Measurements from ENCODE around the gene GGCT.
"Not testable (repeated sequence)": the region's sequence is repeated elsewhere in the genome, so short reads cannot be mapped to it uniquely, and the experiment has no call there.

Gene GGCT

DNA sequence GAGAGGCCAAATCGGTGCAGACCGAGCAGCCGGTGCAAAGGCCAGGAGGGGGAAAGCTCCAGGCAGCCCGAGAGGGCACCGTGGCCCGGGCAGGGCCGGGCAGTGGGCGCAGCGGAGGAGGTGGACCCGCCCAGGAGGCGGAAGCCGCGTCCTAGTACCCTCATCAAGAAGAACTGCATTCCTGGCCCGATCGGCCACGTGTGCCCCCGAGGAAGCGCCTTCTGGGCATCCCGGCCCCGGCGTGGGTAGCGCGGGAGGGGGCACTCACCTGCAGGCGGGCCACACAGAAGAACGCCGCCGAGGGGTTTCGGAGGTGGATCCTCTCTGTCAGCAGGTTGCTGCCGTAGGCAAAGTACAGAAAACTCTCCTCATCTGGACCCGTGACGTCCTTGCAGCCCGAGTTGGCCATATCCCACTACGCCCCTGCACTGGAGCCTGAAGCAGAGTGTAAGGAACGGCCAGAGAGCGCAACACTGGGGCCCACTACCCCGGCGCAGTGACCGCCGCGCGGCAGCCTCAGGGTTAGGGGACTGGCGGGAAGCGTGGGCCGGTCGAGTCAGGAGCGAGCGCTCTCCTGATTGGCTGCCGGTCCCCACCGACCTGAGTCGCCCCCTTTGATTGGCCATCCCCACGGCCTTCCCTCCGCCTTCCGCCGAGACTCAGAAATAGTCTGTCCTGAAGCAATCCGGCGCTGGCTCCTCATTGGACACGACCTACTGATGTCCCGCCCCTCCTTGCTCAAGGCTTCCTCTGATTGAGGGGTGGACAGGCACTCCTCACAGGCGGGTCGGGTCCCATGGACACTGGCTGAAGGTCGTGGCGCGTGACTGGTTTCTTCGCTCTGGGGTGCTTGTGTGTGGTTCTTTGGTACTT lies at the start of gene GGCT:
TSS of gene GGCT (minus strand) at position 529 of the 873 bp plus-strand sequence. CDS start at position 409, 120 bp downstream.
- peak; percentile 100 for DNase-seq (ENCODE audit: low spot score)

DNA sequence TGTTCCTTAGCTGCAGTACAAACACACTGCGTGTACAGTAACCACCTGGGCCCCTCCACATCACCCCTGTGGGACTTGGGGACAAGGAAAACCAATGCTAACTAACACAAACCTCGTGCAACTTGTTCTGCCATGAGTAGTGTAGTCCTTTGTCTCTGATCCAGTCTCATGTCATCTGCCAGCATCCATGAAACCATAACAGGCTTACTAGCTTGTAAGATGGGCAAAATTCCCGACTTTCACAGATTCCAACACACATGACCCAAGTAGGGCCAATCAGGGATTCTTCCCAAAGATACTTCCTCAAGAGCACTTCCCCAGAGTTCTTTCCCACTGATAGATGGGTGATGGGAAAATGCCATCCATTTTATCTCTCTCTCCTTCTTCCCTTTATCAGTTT lies 48.9 kb upstream of the GGCT start:
- peak; percentile 42 for DNase-seq (ENCODE audit: low spot score)

- DNase-seq (ENCODE audit: low spot score): peak; percentile 76
These were observed 48.5 kb upstream of the GGCT start for GRCh38 chr7:30553141-30553540.

DNA sequence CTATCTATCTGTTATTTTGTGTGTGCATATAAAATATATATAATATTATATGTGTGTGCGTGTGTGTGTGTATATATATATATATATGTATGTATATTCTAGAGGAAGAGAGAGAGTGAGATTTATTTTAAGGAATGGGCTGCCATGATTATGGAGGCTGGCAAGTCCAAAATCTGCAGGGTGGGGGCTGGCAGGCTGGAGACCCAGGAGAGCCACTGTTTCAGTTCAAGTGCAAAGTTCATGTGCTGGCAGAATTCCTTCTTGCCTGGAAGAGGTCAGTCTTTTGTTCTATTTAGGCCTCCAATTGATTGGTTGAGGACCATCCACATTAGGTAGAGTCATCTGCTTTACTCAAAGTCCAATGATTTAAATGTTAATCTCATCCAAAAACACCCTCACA lies 47.7 kb upstream of the GGCT start:
- DNase-seq (ENCODE audit: low spot score): no peak

DNA sequence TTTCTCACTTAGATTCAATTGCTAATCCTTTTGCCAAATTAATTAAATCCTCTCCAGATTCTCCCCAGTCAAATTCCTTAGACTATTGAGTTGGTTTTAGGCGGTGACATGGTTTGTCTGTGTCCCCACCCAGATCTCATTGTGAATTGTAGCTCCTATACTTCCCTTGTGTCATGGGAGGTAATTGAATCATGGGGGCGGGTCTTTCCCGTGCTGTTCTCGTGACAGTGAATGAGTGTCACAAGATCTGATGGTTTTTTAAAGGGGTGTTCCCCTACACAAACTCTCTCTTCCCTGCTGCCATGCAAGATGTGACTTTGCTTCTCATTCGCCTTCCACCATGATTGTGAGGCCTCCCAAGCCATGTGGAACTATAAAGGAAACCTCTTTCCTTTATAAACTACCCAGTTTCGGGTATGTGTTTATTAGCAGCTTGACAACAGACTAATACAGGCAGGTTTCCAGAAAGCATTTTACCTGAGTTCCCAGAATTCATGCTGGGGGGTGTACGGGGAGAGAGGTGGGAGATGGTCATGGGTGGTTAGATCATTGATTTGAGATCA lies 45.4 kb upstream of the GGCT start:
- DNase-seq (ENCODE audit: low spot score): no peak

DNA sequence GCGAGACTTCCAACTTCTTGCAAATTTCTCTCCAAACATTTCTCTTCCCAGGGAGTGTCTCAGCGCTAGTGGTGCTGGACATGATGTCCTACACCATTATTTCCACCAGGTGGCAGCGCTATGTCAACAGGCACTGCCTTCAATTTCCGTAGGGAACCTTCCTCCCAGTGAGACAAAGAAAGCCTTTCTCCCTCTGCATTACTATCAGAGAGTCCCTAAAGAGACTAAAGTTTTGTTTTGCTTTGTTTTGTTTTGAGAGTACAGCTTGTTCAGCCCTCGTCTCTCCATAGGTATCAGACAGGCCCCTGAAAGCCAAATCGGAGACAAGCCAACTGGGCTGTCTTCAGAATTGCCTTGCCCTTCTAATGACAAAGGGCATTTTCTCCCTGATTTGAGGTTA lies 44.2 kb upstream of the GGCT start:
- peak; percentile 91 for DNase-seq (ENCODE audit: low spot score)

GRCh38 chr7:30546596-30546995 lies 42.0 kb upstream of the GGCT start:
- DNase-seq (ENCODE audit: low spot score): no peak

DNA sequence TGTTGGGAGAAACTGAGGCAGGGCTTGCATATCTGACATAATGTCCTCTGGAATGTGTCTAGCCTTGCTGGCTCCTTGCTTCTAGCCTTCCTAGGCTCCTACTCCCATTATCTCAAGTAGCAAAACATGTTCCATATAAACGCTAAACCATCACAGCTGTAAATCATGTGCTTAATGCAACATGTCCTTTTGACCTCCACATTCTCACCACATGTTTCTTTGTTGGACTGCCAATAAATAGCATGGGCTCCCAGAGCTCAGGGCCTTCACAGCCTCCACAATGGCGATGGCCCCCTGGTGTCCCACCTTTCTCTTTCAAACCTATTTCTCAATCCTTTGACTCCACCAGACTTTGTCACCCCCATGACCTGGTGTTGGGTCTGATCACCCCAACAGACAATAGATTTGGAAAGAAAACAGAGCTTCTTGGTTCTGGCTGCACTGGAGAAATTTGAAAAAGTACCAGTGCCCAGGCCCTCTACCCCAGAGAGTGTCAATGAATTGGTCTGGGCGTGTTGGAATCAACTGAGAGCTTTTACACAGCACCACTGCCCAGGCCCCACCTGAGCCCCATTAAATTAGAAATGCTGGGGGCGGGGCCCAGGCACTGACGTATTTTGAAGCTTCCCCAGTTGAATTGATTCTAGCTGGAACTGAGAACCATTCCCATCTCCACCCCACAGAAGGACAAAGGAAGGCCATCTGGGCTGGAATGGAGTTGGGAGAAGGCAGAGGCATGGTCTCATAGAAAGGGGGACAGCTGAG lies 41.3 kb upstream of the GGCT start:
- no peak for DNase-seq (ENCODE audit: low spot score)

DNA sequence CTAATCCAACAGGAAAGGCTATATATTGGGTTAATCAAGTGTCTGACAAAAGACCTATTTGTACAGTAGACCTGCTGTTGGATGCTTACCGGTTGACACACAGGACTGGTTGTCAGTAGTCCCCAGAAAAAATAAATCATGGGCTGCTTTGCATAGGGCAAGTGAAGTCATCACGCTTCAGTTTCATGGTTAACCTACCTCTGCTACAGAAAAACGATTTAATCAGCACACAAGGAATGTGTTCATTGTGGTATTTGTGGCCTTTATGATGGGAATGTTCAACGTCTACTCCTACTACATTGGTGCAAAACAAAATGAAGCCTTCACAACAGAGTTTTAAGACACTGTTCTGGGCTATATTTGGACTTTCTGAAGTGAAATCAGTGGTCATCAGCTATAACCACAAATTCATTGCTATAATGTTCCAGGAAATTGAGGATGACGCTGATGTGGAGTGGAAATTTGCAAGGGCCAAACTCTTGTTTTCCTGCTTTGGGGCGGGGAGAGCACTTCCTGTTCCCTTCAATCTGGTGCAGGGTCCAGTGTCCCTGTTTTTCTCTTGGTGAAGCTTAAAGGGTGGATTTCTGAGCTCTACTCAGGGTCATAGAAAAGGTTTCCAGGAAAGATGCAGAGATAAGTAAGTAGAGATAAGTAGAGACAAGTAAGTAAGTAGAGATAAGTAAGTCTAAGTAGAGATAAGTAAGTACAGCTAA lies 39.3 kb upstream of the GGCT start:
- DNase-seq (ENCODE audit: low spot score): no peak

DNA sequence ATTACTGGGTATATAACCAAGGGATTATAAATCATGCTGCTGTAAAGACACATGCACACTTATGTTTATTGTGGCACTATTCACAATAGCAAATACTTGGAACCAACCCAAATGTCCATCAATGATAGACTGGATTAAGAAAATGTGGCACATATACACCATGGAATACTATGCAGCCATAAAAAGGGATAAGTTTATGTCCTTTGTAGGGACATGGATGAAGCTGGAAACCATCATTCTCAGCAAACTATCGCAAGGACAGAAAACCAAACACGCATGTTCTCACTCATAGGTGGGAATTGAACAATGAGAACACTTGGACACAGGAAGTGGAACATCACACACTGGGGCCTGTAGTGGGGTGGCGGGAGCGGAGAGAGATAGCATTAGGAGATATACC lies 38.5 kb upstream of the GGCT start:
- DNase-seq (ENCODE audit: low spot score): not testable (repeated sequence)

GRCh38 chr7:30533886-30534285 lies 29.3 kb upstream of the GGCT start:
- no peak for DNase-seq (ENCODE audit: low spot score)

- no peak for DNase-seq (ENCODE audit: low spot score)
These were observed 26.7 kb upstream of the GGCT start for GRCh38 chr7:30531286-30531685.

- DNase-seq (ENCODE audit: low spot score): no peak
These were observed 25.7 kb upstream of the GGCT start for GRCh38 chr7:30530373-30530772.

GRCh38 chr7:30528779-30529178 lies 24.1 kb upstream of the GGCT start:
- no peak for DNase-seq (ENCODE audit: low spot score)

DNA sequence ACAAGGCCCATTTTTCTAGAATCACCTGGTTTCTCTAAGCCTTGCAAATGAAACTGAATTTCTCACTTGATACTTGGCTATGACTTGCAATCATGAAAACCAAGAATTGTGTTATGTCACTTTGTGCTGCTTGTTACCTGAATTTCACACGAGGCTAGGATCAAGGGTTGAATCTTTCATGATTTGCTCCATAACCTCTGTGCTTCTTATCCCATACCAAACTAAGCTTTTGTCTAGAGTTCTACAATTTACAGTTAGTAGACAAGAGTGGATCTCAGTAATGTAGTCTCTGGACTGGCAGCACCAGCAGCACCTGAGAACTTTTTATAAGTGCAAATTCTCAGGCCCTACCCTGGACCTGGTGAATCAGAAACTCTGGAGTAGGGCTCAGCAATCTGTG lies 22.7 kb upstream of the GGCT start:
- not testable (repeated sequence) for DNase-seq (ENCODE audit: low spot score)

GRCh38 chr7:30526163-30526562 lies 21.5 kb upstream of the GGCT start:
- DNase-seq (ENCODE audit: low spot score): no peak

DNA sequence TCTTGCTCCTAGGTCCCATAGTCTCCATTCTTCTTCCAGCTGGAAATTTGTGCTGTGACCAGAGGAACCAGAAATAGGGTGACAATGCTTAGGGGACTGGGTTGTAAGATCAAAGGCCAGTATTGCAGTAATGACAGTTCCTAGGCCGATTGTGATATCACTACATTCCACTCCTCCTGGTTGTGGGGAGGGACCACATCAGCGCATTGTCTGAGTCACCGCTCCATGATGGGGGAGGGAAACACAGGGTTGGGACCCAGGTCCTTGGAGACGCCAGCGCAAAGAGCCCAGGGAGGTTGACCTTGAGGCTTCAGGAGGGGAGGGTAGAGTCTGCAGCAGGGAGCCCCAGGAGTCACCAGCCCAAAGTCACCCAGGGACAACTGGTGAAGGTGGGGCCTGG lies 20.8 kb upstream of the GGCT start:
- no peak for DNase-seq (ENCODE audit: low spot score)

DNA sequence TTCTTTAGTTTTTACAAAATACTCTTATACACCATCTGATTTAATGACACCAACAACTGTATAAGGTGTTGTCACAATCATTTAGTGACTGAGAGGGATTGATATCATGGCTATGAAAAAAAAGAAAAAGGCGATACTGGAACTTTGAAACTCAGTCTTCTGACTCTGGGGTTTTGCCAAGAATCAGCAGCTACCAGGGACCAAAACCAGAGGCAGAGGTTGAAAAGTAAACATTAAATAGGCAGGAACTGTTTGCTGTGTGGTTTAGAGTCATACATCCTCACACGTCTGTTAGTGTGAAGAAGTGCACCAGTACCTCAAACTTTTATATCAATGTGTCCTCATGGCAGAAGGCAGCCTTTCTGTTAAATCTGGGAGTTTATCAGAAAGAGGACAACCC lies 19.9 kb upstream of the GGCT start:
- DNase-seq (ENCODE audit: low spot score): no peak

GRCh38 chr7:30523466-30523865 lies 18.8 kb upstream of the GGCT start:
- no peak for DNase-seq (ENCODE audit: low spot score)

DNA sequence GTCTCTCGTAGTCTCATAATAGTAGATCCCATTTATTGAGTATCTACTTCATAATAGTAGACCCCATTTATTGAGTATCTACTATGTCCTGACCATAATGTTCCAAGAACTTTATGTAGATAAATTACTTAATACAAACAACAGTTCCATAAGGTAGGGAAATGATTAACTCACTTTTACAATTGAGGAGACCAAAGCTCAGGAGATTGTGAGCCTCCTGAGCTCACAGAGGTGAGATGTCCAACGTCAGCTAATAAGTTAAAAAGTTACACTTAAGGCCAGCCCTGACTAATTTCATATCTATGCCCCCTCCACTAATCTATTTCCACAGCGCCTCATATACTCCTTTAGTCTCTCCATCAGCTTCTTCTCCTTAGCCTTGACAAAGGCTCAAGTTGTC lies 17.5 kb upstream of the GGCT start:
- DNase-seq (ENCODE audit: low spot score): no peak

DNA sequence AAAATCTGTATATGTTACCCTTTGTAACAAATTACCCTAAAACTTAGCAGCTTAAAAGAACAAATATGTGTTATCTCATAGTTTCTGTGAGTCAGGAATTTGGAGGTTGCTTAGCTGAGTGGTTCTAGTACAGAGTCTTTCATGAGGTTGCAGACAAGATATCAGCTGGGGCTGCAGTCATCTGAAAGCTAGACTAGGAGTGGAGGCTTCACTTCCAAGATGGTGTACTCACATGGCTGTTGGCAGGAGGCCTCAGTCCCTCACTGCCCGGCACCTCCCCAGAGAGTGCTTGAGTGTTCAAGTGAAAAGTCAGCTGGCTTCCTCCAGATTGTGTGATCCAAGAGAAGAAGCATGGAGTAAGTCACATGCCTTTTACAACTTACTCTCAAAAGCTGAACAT lies 16.9 kb upstream of the GGCT start:
- DNase-seq (ENCODE audit: low spot score): no peak

GRCh38 chr7:30519122-30519521 lies 14.5 kb upstream of the GGCT start:
- DNase-seq (ENCODE audit: low spot score): no peak

Measured in cerebellar cortex (tissue), 1 donor.